H9 (cell line): ENCODE results near the gene ZSWIM8. TPM values are rescaled to one million over a fixed set of nuclear protein-coding genes. Genes with fewer than 3 reads are reported as not detected.

Experiments used
- DNase-seq: peaks from one replicate; pipeline ENCODE4 v3.0.0-alpha.2; 2017
- H2AFZ ChIP-seq: one replicate; pipeline ENCODE4 v1.6.1; 2013; ENCODE audit warnings: mild to moderate bottlenecking, low read length, control low read depth, moderate library complexity
- H2AK5ac ChIP-seq: 2 replicates; pipeline ENCODE4 v1.6.1; 2013; ENCODE audit warnings: low read length, control low read depth, mixed read lengths; ENCODE audit not compliant: insufficient read length
- H2BK120ac ChIP-seq: one replicate; pipeline ENCODE4 v1.6.1; 2013; ENCODE audit warnings: low read depth, mild to moderate bottlenecking, low read length, control low read depth, inconsistent platforms; ENCODE audit not compliant: poor library complexity, severe bottlenecking
- H2BK12ac ChIP-seq: 2 replicates; pipeline ENCODE4 v1.6.1; 2013; ENCODE audit warnings: low read length, control low read depth, mixed read lengths, low read depth; ENCODE audit not compliant: insufficient read length
- H2BK15ac ChIP-seq: 2 replicates; pipeline ENCODE4 v1.6.1; 2013; ENCODE audit warnings: low read depth, low read length, control low read depth
- H2BK20ac ChIP-seq: one replicate; pipeline ENCODE4 v1.6.1; 2013; ENCODE audit warnings: low read depth, mild to moderate bottlenecking, low read length, control low read depth, inconsistent platforms; ENCODE audit not compliant: poor library complexity, severe bottlenecking
- H2BK5ac ChIP-seq: 2 replicates; pipeline ENCODE4 v1.6.1; 2013; ENCODE audit warnings: low read length, control low read depth, mixed read lengths; ENCODE audit not compliant: insufficient read length
- H3K14ac ChIP-seq: 2 replicates; pipeline ENCODE4 v1.6.1; 2013; ENCODE audit warnings: low read length, control low read depth; ENCODE audit not compliant: insufficient read depth
- H3K18ac ChIP-seq: 2 replicates; pipeline ENCODE4 v1.6.1; 2013; ENCODE audit warnings: low read depth, mild to moderate bottlenecking, mixed read lengths, low read length, control low read depth; ENCODE audit not compliant: insufficient read length
- H3K23ac ChIP-seq: 2 replicates; pipeline ENCODE4 v1.6.1; 2013; ENCODE audit warnings: low read length, control low read depth, mixed read lengths, low read depth; ENCODE audit not compliant: insufficient read length
- H3K23me2 ChIP-seq: 2 replicates; pipeline ENCODE4 v1.6.1; 2013; ENCODE audit warnings: low read depth, mild to moderate bottlenecking, mixed read lengths, low read length, control low read depth; ENCODE audit not compliant: insufficient read length, poor library complexity, severe bottlenecking
- H3K27ac ChIP-seq: 2 replicates; pipeline ENCODE4 v1.5.1; 2013; ENCODE audit warnings: low read length, control low read depth, mixed read lengths, low read depth; ENCODE audit not compliant: insufficient read length
- H3K27me3 ChIP-seq: 2 replicates; pipeline ENCODE4 v1.6.1; 2013; ENCODE audit warnings: low read length, control low read depth, inconsistent platforms; ENCODE audit not compliant: insufficient read depth
- H3K4ac ChIP-seq: 2 replicates; pipeline ENCODE4 v1.6.1; 2013; ENCODE audit warnings: low read depth, mild to moderate bottlenecking, control low read depth, inconsistent platforms, low read length, moderate library complexity
- H3K4me1 ChIP-seq: 2 replicates; pipeline ENCODE4 v1.6.1; 2013; ENCODE audit warnings: low read length, control low read depth, inconsistent platforms; ENCODE audit not compliant: insufficient read depth
- H3K4me2 ChIP-seq: 2 replicates; pipeline ENCODE4 v1.6.1; 2013; ENCODE audit warnings: low read length, control low read depth, mixed read lengths; ENCODE audit not compliant: insufficient read length, insufficient read depth
- H3K56ac ChIP-seq: 2 replicates; pipeline ENCODE4 v1.6.1; 2013; ENCODE audit warnings: low read depth, mild to moderate bottlenecking, mixed read lengths, low read length, control low read depth; ENCODE audit not compliant: insufficient read length
- H3K79me1 ChIP-seq: 2 replicates; pipeline ENCODE4 v1.6.1; 2013; ENCODE audit warnings: low read depth, mild to moderate bottlenecking, moderate library complexity, low read length, control low read depth, inconsistent platforms; ENCODE audit not compliant: insufficient read depth, poor library complexity, severe bottlenecking
- H3K79me2 ChIP-seq: 2 replicates; pipeline ENCODE4 v1.6.1; 2013; ENCODE audit warnings: low read length, control low read depth, inconsistent platforms; ENCODE audit not compliant: insufficient read depth
- H3K9ac ChIP-seq: 2 replicates; pipeline ENCODE4 v1.6.1; 2013; ENCODE audit warnings: low read length, control low read depth, mixed read lengths; ENCODE audit not compliant: insufficient read length; ENCODE audit errors: extremely low read depth
- H3K9me3 ChIP-seq: one replicate; pipeline ENCODE4 v1.6.1; 2013; ENCODE audit warnings: low read depth, low read length, inconsistent platforms; ENCODE audit not compliant: control insufficient read depth
- H3T11ph ChIP-seq: one replicate; pipeline ENCODE4 v1.6.1; 2013; ENCODE audit warnings: mild to moderate bottlenecking, low read length, control low read depth, inconsistent platforms
- H4K20me1 ChIP-seq: one replicate; pipeline ENCODE4 v1.6.1; 2013; ENCODE audit not compliant: control insufficient read depth, insufficient read length, insufficient read depth
- H4K5ac ChIP-seq: 2 replicates; pipeline ENCODE4 v1.6.1; 2013; ENCODE audit warnings: low read depth, mild to moderate bottlenecking, mixed read lengths, low read length, control low read depth; ENCODE audit not compliant: insufficient read length
- H4K8ac ChIP-seq: replicated peaks from 2 replicates; pipeline ENCODE4 v1.6.1; 2013; ENCODE audit warnings: low read length, control low read depth, mixed read lengths, low read depth; ENCODE audit not compliant: insufficient read length
- H4K91ac ChIP-seq: 2 replicates; pipeline ENCODE4 v1.6.1; 2013; ENCODE audit warnings: low read depth, mild to moderate bottlenecking, moderate library complexity, mixed read lengths, low read length, control low read depth; ENCODE audit not compliant: insufficient read length
- H3K27ac Mint-ChIP-seq, 3 experiments: 2 replicates in 2 of 3; 3 replicates in 1 of 3; pipeline ENCODE4 v1.8.0; 2020 to 2021; ENCODE audit warnings: mixed read lengths in 3 of 3, mild to moderate bottlenecking in 1 of 3, moderate library complexity in 1 of 3
- H3K27me3 Mint-ChIP-seq: 2 replicates; pipeline ENCODE4 v1.8.0; 2021; ENCODE audit warnings: low read depth, mild to moderate bottlenecking, moderate library complexity, mixed read lengths
- H3K36me3 Mint-ChIP-seq, 3 experiments: 2 replicates in 2 of 3; 3 replicates in 1 of 3; pipeline ENCODE4 v1.8.0; 2020 to 2021; ENCODE audit warnings: low read depth in 3 of 3, mixed read lengths in 3 of 3; ENCODE audit not compliant: insufficient read depth in 1 of 3
- H3K4me1 Mint-ChIP-seq, 2 experiments: 2 replicates each; pipeline ENCODE4 v1.8.0; 2020; ENCODE audit warnings: mixed read lengths in 2 of 2
- H3K4me3 Mint-ChIP-seq, 2 experiments: 2 replicates in 1 of 2; 3 replicates in 1 of 2; pipeline ENCODE4 v1.8.0; 2020 to 2021; ENCODE audit warnings: mild to moderate bottlenecking in 2 of 2, mixed read lengths in 2 of 2, moderate library complexity in 1 of 2
- H3K9me3 Mint-ChIP-seq, 2 experiments: 2 replicates in 1 of 2; 3 replicates in 1 of 2; pipeline ENCODE4 v1.8.0; 2020; ENCODE audit warnings: mild to moderate bottlenecking in 2 of 2, mixed read lengths in 2 of 2, moderate library complexity in 1 of 2
- WGBS: extraction: QIAGEN DNeasy Blood & Tissue Kit; methylation state at CpG from one replicate; pipeline ENCODE4 v1.1.7; 2013; ENCODE audit warnings: missing lambda C conversion rate, low lambda C conversion rate, mixed read lengths; ENCODE audit not compliant: insufficient read length; ENCODE audit errors: extremely low coverage; 5-methylcytosine and 5-hydroxymethylcytosine counted together
- total RNA-seq: library from RNA; stranded (reverse); gene quantifications from 2 replicates; pipeline ENCODE4 v1.2.1, GENCODE V29; 2021
- TF ChIP-seq, protein P1 (sequence below): fragments of 200-600 bp; sonication (generic); conservative IDR thresholded peaks from 3 replicates; pipeline ENCODE4 v1.8.0; 2021; ENCODE audit warnings: antibody characterized with exemption, mild to moderate bottlenecking

Gene ZSWIM8
- total RNA-seq, 1 experiment from 2014 or later, result 41.0 TPM

DNA sequence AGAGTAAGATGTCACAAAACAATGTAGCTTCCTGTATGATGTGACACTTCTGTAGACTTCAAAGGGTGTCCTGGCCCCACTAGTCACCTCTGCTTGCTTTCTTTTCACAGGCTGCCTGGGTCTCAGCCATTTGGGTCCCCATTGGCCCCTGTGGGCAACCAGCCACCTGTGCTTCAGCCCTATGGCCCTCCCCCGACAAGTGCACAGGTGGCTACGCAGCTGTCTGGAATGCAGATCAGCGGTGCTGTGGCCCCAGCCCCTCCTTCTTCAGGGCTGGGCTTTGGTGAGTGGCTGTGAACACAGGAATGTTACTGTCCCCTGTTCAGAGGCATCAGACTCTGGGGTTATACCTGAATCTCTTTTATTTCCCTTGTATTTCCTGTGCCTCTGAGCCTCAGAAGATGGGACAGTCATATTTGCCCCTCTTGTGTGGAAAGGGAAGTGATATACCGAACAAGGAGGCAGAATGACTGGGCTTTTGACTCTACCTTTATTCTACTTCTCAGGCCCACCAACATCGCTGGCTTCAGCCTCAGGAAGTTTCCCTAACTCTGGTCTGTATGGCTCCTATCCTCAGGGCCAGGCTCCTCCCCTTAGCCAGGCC, 25.8 kb upstream of the ZSWIM8 start:
- Mint-ChIP-seq H3K27me3 (no peaks in the 10 kb centered on the region), H3K27ac (peak overlapping the region in 1 of 3 experiments; percentile 15; a peak in 1 of 7 replicates), H3K4me1 (peaks cover 0 to 3% of the 10 kb centered on the region in 2 experiments; a peak in 1 of 4 replicates), H3K4me3 (no peak overlapping the region), H3K36me3 (peaks cover 12 to 59% (median 44%) of the 10 kb centered on the region in 3 experiments), H3K9me3 (no peaks in the 10 kb centered on the region)
- Histone ChIP-seq H4K91ac (no peak overlapping the region), H3K4me1 (no peaks in the 10 kb centered on the region), H2BK120ac (no peak overlapping the region), H3T11ph (no peak overlapping the region), H4K8ac (no peak overlapping the region), H2AK5ac (no peak overlapping the region), H2BK12ac (no peak overlapping the region), H4K5ac (no peak overlapping the region), H2BK15ac (no peak overlapping the region), H3K9ac (no peak overlapping the region), H3K79me1 (no peaks in the 10 kb centered on the region), H3K23ac (no peak overlapping the region), H4K20me1 (no peaks in the 10 kb centered on the region), H2AFZ (no peak overlapping the region), H3K9me3 (no peaks in the 10 kb centered on the region), H2BK20ac (no peak overlapping the region), H3K27ac (no peak overlapping the region), H3K56ac (no peak overlapping the region), H3K18ac (no peak overlapping the region), H3K79me2 (no peaks in the 10 kb centered on the region), H3K4me2 (no peak overlapping the region), H3K14ac (no peak overlapping the region), H3K23me2 (no peaks in the 10 kb centered on the region), H3K27me3 (no peaks in the 10 kb centered on the region), H2BK5ac (no peak overlapping the region), H3K4ac (no peak overlapping the region)
- TF ChIP-seq, protein P1, sequence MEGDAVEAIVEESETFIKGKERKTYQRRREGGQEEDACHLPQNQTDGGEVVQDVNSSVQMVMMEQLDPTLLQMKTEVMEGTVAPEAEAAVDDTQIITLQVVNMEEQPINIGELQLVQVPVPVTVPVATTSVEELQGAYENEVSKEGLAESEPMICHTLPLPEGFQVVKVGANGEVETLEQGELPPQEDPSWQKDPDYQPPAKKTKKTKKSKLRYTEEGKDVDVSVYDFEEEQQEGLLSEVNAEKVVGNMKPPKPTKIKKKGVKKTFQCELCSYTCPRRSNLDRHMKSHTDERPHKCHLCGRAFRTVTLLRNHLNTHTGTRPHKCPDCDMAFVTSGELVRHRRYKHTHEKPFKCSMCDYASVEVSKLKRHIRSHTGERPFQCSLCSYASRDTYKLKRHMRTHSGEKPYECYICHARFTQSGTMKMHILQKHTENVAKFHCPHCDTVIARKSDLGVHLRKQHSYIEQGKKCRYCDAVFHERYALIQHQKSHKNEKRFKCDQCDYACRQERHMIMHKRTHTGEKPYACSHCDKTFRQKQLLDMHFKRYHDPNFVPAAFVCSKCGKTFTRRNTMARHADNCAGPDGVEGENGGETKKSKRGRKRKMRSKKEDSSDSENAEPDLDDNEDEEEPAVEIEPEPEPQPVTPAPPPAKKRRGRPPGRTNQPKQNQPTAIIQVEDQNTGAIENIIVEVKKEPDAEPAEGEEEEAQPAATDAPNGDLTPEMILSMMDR, result no peak
- WGBS, result no CpG with 5 or more reads among the region's 5 CpGs
- DNase-seq, result no peak
